Measurements from ENCODE around the gene TUFT1. TPM values are rescaled to one million over a fixed set of nuclear protein-coding genes. Genes with fewer than 3 reads are reported as not detected.

Gene TUFT1
- total RNA-seq, 1 donor from 2014 or later = 33.5 TPM

DNA sequence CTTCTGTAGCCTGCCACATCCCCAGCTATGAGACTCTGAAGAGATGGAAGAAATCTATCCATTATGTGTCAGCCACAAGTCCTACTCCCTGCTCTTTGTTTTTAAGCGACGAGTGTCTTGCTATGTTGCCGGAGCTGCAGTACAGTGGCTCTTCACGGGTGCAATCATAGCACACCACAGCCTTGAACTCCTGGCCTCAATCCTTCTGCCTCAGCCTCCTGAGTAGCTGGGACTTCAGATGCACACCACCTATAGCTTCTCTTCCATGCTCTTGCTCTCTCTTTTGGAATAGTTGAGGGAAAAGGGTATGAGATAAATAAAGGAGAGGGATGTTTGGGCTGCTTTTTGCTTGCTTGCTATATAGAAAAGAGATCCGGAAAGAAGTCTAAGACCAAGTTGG lies 1.6 kb downstream of the TUFT1 start:
- peak overlapping the region; percentile 83 for H3K4me3 ChIP-seq (ENCODE audit: low read depth, low read length)

DNA sequence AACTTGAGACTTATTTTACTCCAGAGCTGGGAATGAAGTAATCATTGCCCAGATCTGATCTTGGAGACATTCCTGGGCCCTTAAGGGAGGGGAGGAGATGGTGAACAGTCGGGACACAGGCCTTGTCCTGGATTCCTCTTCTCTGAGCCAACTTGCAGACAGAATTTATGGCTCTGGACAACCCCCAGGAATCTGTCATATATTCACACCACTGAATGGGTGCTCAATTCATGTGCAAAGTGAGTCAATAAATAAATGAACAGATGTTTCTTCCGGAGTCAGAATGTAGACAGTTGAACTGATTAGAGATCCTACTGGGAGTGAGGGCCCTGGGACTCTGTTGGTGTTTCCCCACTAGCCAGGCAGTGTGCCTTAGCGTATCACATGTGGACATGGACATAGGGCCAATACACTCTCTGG lies 2.6 kb downstream of the TUFT1 start:
- DNase-seq (ENCODE audit: low read depth) = peak; percentile 74
- peak overlapping the region; percentile 83 for H3K4me3 ChIP-seq (ENCODE audit: low read depth, low read length)
- TF ChIP-seq, protein P1, sequence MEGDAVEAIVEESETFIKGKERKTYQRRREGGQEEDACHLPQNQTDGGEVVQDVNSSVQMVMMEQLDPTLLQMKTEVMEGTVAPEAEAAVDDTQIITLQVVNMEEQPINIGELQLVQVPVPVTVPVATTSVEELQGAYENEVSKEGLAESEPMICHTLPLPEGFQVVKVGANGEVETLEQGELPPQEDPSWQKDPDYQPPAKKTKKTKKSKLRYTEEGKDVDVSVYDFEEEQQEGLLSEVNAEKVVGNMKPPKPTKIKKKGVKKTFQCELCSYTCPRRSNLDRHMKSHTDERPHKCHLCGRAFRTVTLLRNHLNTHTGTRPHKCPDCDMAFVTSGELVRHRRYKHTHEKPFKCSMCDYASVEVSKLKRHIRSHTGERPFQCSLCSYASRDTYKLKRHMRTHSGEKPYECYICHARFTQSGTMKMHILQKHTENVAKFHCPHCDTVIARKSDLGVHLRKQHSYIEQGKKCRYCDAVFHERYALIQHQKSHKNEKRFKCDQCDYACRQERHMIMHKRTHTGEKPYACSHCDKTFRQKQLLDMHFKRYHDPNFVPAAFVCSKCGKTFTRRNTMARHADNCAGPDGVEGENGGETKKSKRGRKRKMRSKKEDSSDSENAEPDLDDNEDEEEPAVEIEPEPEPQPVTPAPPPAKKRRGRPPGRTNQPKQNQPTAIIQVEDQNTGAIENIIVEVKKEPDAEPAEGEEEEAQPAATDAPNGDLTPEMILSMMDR (conservative IDR thresholded peaks at IDR 0.05; ENCODE audit: low read depth, low read length) = no peak

More for the DNA sequence above, 1.6 kb downstream of the TUFT1 start:
- TF ChIP-seq, protein P1 (conservative IDR thresholded peaks at IDR 0.05; ENCODE audit: low read depth, low read length) = no peak
- DNase-seq (ENCODE audit: low read depth) = no peak

DNA sequence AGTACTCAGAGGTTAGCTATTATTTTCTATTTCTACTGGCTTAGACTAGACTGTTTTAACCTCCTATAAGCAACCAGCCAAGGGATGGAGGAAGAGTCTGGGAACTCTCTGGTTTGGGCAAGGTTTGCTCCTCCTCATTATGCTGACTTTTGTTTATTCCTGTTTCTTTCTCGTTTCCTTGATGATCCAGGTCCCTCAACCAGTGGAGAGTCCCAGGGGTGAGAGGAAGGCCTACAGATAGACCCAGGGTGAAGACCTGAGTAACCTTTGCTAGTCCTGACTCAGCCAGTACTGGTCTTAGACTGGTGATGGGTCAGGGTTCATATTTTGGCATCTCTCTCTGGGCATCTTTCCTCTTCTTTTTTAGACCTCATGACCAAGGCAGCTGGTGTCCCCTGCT lies 5.4 kb downstream of the TUFT1 start:
- TF ChIP-seq, protein P1 (conservative IDR thresholded peaks at IDR 0.05; ENCODE audit: low read depth, low read length) = no peak
- H3K4me3 ChIP-seq (ENCODE audit: low read depth, low read length) = no peak overlapping the region
- no peak for DNase-seq (ENCODE audit: low read depth)

DNA sequence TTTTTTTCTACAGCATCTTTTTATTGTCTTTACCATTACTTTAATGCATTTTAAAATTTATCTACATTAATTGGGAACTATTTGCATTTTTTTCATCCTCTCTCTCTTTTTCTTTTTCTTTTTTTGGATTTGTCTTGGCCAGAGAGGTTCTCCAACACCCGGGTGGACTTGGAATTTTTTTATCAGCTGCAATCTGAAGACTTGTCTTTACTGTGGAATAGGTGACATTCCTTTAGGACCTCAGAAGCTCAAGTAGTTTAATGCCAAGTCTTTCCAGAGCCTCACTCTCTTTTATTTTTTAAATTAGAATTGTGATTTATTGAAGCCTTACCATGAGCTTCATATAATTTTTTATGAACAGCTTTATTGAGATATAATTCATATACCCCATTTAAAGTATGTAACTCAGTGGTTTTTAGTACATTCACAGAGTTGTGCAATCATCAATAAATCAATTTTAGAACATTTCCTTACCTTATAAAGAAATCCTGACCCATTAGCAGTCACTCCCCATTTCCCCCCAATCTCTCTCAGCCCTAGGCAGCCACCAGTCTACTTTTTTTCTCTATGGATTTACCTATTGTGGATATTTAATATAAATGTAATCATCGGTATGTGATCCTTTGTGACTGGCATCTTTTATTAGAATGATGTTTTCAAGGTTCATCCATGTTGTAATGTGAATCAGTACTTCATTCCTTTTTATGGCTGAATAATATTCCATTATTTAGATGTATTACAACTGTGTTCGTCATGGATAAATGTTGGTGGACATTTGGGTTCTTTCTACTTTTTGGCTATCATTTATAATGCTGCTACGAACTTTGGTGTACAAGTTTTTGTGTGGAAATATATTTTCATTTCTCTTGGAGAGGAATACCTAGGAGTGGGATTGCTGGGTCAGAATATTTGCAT lies 6.2 kb downstream of the TUFT1 start:
- TF ChIP-seq, protein P1 (conservative IDR thresholded peaks at IDR 0.05; ENCODE audit: low read depth, low read length) = no peak
- DNase-seq (ENCODE audit: low read depth) = no peak
- no peak overlapping the region for H3K4me3 ChIP-seq (ENCODE audit: low read depth, low read length)

DNA sequence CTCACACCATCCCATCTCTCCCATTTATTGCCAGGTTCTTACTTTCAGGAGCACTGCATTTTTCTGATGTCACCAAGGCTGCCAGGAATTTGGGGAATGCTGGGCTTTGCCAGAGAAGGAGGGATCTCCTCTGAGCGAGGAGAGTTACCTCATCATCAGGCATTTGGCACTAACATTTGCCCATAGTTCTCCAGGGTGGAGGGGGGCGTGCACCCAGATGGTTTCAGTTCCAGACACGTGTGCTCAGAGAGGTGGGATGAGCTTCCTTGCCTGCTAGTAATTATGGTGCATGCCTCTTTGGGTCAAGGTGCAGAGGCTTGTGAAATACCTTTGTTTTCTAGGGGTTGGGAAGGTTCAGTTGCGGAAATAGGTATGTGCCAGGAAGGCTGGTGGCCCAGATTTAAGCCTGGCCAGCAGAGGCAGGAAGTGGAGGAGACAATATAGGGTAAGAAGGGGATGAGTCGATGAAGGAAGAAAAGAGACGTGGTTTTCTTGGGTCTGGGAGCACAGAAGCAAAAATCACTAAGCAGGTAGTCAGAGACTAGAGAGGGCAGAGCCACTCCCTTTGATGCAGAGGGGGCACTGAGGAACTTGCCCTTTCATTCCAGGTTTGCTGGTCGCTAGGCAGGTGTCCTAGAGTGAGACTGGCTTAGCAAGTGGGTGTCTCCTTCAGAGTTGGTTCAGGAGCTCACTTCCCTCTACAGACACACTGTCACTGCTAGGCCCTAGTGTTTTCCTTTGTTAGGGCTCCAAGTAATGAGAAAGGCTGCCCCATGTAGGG lies 7.2 kb downstream of the TUFT1 start:
- peak; percentile 89 for DNase-seq (ENCODE audit: low read depth)
- TF ChIP-seq, protein P1 (conservative IDR thresholded peaks at IDR 0.05; ENCODE audit: low read depth, low read length) = no peak
- H3K4me3 ChIP-seq (ENCODE audit: low read depth, low read length) = peak overlapping the region; percentile 17

DNA sequence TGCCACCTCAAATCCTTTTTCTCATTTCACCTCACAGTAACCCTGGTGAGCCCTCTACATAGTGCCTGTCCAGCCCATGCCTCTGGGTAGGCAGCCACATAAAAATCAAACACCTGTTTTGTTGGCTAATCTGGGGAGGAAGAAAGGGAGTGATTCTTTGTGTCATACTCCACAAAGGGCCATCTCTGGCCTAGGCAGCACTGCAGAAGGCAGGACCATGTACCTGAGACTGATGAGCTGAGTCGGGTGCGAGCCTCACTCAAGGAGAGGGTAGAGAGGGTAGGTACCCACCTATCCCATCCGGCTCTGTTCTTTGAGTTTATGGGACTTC lies 7.8 kb downstream of the TUFT1 start:
- DNase-seq (ENCODE audit: low read depth) = no peak
- TF ChIP-seq, protein P1 (conservative IDR thresholded peaks at IDR 0.05; ENCODE audit: low read depth, low read length) = no peak
- H3K4me3 ChIP-seq (ENCODE audit: low read depth, low read length) = no peak overlapping the region
